Measurements from ENCODE around the gene FAM20B.

FAM20B gene

GRCh38 chr1:179108644-179109043 is 83.0 kb downstream of the FAM20B start:
- H3K4me3 ChIP-seq (ENCODE audit: low read depth, low read length): no peak overlapping the region
- DNase-seq (ENCODE audit: low read depth, low spot score): no peak
- no peak for TF ChIP-seq CTCF (IDR thresholded peaks at IDR 0.05; ENCODE audit: insufficient read depth, low read length, missing control alignments)
- CTCF ChIA-PET: interaction anchor here (5.3 kb wide), 1 partner anchor 12 kb away, joined by 32 read pairs; no protein-coding TSS in a partner anchor
- POLR2A ChIA-PET: no interaction called here

DNA sequence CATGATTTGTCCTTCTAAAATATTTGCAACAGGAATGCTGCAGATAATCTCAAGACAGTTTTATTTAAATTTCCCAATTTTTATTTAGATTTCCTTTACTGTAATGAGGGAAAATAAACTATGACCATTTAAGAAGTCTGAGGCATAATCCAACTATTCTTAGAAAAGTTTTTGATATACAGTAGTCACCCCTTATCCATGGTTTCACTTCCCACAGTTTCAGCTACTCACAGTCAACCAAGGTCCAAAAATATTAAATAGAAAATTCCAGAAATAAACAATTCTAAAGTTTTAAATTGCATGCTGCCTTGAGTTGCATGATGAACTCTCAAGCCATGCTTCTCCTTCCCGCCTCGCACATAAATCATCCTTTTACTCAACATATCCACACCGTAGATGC is 89.5 kb downstream of the FAM20B start:
- H3K4me3 ChIP-seq (ENCODE audit: low read depth, low read length): no peak overlapping the region
- CTCF ChIA-PET: interaction anchor here (1.1 to 2.9 kb wide), 4 partner anchors 9 to 253 kb away, joined by 3 to 11 read pairs (median 4); no protein-coding TSS in a partner anchor
- DNase-seq (ENCODE audit: low read depth, low spot score): no peak
- no peak for TF ChIP-seq CTCF (IDR thresholded peaks at IDR 0.05; ENCODE audit: insufficient read depth, low read length, missing control alignments)
- POLR2A ChIA-PET: no interaction called here

DNA sequence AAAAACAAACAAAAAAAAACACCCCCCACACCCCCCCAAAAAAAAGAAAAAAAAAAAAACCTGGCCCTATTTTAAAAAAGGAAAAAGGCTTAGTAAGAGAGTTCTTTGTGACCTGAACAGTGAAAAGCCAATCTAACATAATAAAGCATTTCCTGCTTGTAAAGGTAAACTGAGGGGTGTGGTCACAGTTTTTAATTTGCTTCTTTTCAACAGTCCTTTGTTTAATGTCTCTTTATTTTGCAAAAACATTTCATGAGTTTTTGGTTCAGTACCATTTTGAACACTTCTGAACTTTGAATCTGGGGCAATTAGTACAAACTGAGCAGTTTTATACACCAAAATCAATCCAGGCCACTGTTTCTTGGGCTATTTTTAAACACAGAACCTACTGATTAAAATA is 93.8 kb downstream of the FAM20B start:
- no peak overlapping the region for H3K4me3 ChIP-seq (ENCODE audit: low read depth, low read length)
- TF ChIP-seq CTCF (IDR thresholded peaks at IDR 0.05; ENCODE audit: insufficient read depth, low read length, missing control alignments): no peak
- DNase-seq (ENCODE audit: low read depth, low spot score): no peak
- CTCF ChIA-PET: interaction anchor here (1.0 to 8.0 kb wide), 5 partner anchors 13 to 174 kb away, joined by 5 to 74 read pairs (median 14); partner anchors contain the start of gene SOAT1
- POLR2A ChIA-PET: no interaction called here

- POLR2A ChIA-PET: no interaction called here
- no peak overlapping the region for H3K4me3 ChIP-seq (ENCODE audit: low read depth, low read length)
- CTCF ChIA-PET: interaction anchor here (0.6 to 8.0 kb wide), 37 partner anchors 9 to 252 kb away, joined by 3 to 74 read pairs (median 4); partner anchors contain the start of gene SOAT1
- no peak for TF ChIP-seq CTCF (IDR thresholded peaks at IDR 0.05; ENCODE audit: insufficient read depth, low read length, missing control alignments)
- no peak for DNase-seq (ENCODE audit: low read depth, low spot score)
Measured at GRCh38 chr1:179120736-179121135, 95.0 kb downstream of the FAM20B start.

GRCh38 chr1:179121159-179121938 is 95.7 kb downstream of the FAM20B start:
- POLR2A ChIA-PET: no interaction called here
- CTCF ChIA-PET: interaction anchor here (0.7 to 8.0 kb wide), 36 partner anchors 9 to 251 kb away, joined by 3 to 74 read pairs (median 4); no protein-coding TSS in a partner anchor
- TF ChIP-seq CTCF (IDR thresholded peaks at IDR 0.05; ENCODE audit: insufficient read depth, low read length, missing control alignments): peak; percentile 64
- DNase-seq (ENCODE audit: low read depth, low spot score): peak; percentile 21
- H3K4me3 ChIP-seq (ENCODE audit: low read depth, low read length): no peak overlapping the region

DNA sequence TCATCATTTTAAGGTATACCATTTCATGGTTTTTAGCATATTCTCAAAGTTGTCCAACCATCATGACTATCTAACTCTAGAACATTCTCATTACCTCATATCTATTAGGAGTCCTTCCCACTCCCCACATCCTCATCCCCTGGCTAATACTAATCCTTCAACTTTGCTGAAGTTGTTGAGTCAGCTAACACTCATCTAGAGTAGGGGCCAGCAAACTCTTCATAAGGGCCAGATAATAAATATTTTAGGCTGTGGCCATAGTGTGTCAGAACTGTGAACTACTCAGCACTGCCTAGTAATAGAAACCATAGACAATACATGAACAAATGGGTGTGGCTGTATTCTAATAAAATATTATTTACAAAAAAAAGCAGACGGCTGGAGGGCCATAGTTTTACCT is 99.2 kb downstream of the FAM20B start:
- H3K4me3 ChIP-seq (ENCODE audit: low read depth, low read length): no peak overlapping the region
- no peak for DNase-seq (ENCODE audit: low read depth, low spot score)
- no peak for TF ChIP-seq CTCF (IDR thresholded peaks at IDR 0.05; ENCODE audit: insufficient read depth, low read length, missing control alignments)
- POLR2A ChIA-PET: no interaction called here
- CTCF ChIA-PET: interaction anchor here (1.6 to 8.0 kb wide), 2 partner anchors 71 to 168 kb away, joined by 6 to 74 read pairs; no protein-coding TSS in a partner anchor
